ENCODE measurements around the gene GLO1.
"Not testable (repeated sequence)": the region's sequence is repeated elsewhere in the genome, so short reads cannot be mapped to it uniquely, and the experiment has no call there.

GLO1 gene

DNA sequence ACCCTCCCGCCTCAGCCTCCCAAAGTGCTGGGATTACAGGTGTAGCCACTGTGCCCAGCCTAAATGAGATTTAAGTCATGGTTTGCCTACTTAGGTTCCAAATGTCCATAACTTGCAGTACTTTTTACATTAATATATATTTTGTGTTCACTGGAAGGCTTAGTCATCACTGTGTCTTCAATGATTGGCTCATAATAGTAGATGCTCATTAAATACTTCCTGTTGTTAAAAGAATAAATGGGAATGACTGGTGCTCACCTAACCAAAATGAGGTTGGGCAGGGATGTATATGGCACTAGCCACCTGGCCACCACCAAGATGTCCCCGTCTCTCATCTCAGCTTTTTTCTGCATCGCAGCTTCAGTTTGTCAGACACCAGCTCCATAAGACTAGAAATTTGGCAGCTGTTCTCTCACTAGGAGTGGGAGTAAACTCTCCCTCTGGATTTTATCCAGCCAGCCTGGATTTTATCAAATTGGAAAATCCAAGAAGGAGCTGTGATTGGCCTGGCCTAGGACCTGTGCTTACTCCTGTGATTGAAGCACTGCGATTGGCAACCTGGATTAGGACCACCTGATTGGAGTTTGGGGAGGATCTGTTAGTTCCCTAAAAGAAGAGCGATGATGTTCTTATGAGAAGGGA is 1.1 kb upstream of the GLO1 start:
- Histone ChIP-seq H3K9me3 (ENCODE audit: control insufficient read depth, insufficient read depth, low read depth, low read length) (peaks cover 20% of the 10 kb centered on the region), H3K9ac (ENCODE audit: low read length) (no peak overlapping the region), H3K27ac (ENCODE audit: low read depth, low read length) (no peak overlapping the region), H3K4me3 (ENCODE audit: low read depth, low read length) (no peak overlapping the region), H3K27me3 (ENCODE audit: control insufficient read depth, insufficient read depth, low read length) (no peaks in the 10 kb centered on the region), H3K36me3 (ENCODE audit: control insufficient read depth, insufficient read depth, low read length) (peaks cover 21% of the 10 kb centered on the region), H3K4me1 (ENCODE audit: control insufficient read depth, insufficient read depth, low read length) (no peaks in the 10 kb centered on the region)

DNA sequence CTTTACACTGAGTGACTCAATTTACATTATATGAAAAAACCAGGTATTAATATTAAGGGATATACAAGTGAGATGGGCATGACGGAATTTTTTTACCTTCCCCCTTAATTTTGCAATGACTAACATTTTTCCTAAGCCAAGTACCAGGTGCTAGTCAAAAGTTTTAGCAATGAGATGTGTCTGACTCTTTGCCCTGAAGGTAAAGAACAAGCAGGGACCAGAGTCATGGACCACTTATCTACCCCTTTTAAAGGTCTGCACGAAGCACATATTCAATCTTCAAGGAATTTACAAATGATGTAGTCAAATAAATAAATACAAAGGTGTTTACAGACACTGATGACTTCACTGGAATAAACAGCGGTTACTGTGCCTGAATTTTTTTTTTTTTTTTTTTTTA is 1.4 kb downstream of the GLO1 start:
- H3K4me1 ChIP-seq (ENCODE audit: control insufficient read depth, insufficient read depth, low read length) = no peaks in the 10 kb centered on the region

DNA sequence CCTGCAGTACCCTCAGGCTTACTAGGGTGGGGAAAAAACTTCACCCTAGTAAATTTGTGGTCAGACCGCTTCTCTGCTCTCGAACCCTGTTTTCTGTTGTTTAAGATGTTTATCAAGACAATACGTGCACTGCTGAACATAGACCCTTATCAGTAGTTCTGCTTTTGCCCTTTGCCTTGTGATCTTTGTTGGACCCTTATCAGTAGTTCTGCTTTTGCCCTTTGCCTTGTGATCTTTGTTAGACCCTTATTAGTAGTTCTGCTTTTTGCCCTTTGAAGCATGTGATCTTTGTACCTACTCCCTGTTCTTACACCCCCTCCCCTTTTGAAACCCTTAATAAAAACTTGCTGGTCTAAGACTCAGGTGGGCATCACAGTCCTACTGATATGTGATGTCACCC is 3.2 kb downstream of the GLO1 start:
- H3K4me3 ChIP-seq (ENCODE audit: low read depth, low read length); H3K9ac ChIP-seq (ENCODE audit: low read length); H3K27ac ChIP-seq (ENCODE audit: low read depth, low read length); H3K4me1 ChIP-seq (ENCODE audit: control insufficient read depth, insufficient read depth, low read length); H3K27me3 ChIP-seq (ENCODE audit: control insufficient read depth, insufficient read depth, low read length): not testable (repeated sequence)
- Histone ChIP-seq H3K36me3 (ENCODE audit: control insufficient read depth, insufficient read depth, low read length) (peaks cover 48% of the 10 kb centered on the region), H3K9me3 (ENCODE audit: control insufficient read depth, insufficient read depth, low read depth, low read length) (peaks cover 29% of the 10 kb centered on the region)

More for the DNA sequence above, 1.4 kb downstream of the GLO1 start:
- H3K27me3 ChIP-seq (ENCODE audit: control insufficient read depth, insufficient read depth, low read length) = no peaks in the 10 kb centered on the region
- H3K9ac ChIP-seq (ENCODE audit: low read length) = no peak overlapping the region
- H3K4me3 ChIP-seq (ENCODE audit: low read depth, low read length) = peak overlapping the region; percentile 37; the same call in 1 of the 2 replicates
- H3K9me3 ChIP-seq (ENCODE audit: control insufficient read depth, insufficient read depth, low read depth, low read length) = peaks cover 29% of the 10 kb centered on the region
- H3K27ac ChIP-seq (ENCODE audit: low read depth, low read length) = no peak overlapping the region
- peaks cover 38% of the 10 kb centered on the region for H3K36me3 ChIP-seq (ENCODE audit: control insufficient read depth, insufficient read depth, low read length)

DNA sequence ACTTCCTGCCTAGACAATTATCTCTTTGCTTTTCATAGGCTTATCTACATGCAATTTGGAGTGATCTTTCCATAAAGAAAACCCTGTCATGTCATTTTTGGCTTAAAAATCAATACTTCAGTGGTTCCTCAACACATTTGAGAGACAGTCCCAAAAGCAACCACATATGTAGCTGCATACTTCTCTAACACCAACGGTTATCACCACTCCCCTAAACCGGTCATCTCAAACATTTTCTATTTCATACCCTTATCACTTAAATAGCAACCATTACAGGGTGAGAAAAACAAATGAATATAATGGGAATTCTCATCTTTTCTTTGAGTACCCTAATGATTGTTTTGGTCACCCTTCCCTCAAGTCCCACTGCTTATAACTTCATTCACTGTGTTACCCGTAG is 5.1 kb downstream of the GLO1 start:
- H3K9me3 ChIP-seq (ENCODE audit: control insufficient read depth, insufficient read depth, low read depth, low read length) = peaks cover 33% of the 10 kb centered on the region
- H3K27ac ChIP-seq (ENCODE audit: low read depth, low read length) = no peak overlapping the region

DNA sequence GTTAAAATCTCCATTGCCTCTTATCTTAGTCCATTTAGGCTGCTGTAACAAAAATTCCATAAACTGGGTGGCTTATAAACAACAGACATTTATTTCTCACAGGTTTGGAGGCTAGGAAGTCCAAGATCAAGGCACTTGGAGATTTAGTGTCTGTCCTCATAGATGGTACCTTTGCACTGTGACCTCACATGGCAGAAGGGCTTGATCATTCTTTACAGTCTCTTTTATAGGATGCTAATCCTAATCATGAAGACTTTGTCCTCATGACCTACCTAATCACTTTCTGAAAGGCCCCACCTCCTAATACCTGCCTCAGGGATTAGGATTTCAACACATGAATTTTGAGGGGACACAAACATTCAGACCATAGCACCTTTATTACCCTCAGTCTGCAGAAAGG is 6.6 kb downstream of the GLO1 start:
- H3K4me3 ChIP-seq (ENCODE audit: low read depth, low read length) = no peak overlapping the region
- no peak overlapping the region for H3K9ac ChIP-seq (ENCODE audit: low read length)
- peaks cover 46% of the 10 kb centered on the region for H3K36me3 ChIP-seq (ENCODE audit: control insufficient read depth, insufficient read depth, low read length)
- no peaks in the 10 kb centered on the region for H3K27me3 ChIP-seq (ENCODE audit: control insufficient read depth, insufficient read depth, low read length)
- H3K27ac ChIP-seq (ENCODE audit: low read depth, low read length) = no peak overlapping the region
- peaks cover 25% of the 10 kb centered on the region for H3K9me3 ChIP-seq (ENCODE audit: control insufficient read depth, insufficient read depth, low read depth, low read length)
- no peaks in the 10 kb centered on the region for H3K4me1 ChIP-seq (ENCODE audit: control insufficient read depth, insufficient read depth, low read length)

More for the DNA sequence above, 5.1 kb downstream of the GLO1 start:
- Histone ChIP-seq H3K36me3 (ENCODE audit: control insufficient read depth, insufficient read depth, low read length) (peaks cover 54% of the 10 kb centered on the region), H3K4me1 (ENCODE audit: control insufficient read depth, insufficient read depth, low read length) (no peaks in the 10 kb centered on the region), H3K9ac (ENCODE audit: low read length) (no peak overlapping the region), H3K27me3 (ENCODE audit: control insufficient read depth, insufficient read depth, low read length) (no peaks in the 10 kb centered on the region), H3K4me3 (ENCODE audit: low read depth, low read length) (no peak overlapping the region)

DNA sequence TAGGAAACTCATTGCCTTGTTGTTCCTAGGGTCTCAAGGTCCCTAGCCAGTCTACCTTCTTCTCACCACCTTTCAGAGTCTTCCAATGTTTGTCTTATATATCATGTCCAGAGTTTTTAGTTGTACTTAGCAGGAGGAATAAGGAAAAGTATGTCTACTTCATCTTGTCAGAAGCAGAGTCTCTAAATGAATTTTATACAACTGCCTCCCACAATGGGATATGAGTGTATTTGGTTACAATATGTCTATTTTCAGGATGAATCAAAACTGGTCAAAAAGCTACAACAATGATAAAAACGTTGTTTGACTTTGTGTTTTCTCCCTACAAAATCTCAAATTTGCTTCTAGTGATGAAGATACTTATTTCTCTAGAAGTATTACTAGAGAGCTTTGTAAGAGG is 7.0 kb downstream of the GLO1 start:
- Histone ChIP-seq H3K9ac (ENCODE audit: low read length) (no peak overlapping the region), H3K27me3 (ENCODE audit: control insufficient read depth, insufficient read depth, low read length) (no peaks in the 10 kb centered on the region), H3K36me3 (ENCODE audit: control insufficient read depth, insufficient read depth, low read length) (peaks cover 42% of the 10 kb centered on the region), H3K27ac (ENCODE audit: low read depth, low read length) (no peak overlapping the region), H3K9me3 (ENCODE audit: control insufficient read depth, insufficient read depth, low read depth, low read length) (peaks cover 23% of the 10 kb centered on the region), H3K4me1 (ENCODE audit: control insufficient read depth, insufficient read depth, low read length) (no peaks in the 10 kb centered on the region), H3K4me3 (ENCODE audit: low read depth, low read length) (no peak overlapping the region)

DNA sequence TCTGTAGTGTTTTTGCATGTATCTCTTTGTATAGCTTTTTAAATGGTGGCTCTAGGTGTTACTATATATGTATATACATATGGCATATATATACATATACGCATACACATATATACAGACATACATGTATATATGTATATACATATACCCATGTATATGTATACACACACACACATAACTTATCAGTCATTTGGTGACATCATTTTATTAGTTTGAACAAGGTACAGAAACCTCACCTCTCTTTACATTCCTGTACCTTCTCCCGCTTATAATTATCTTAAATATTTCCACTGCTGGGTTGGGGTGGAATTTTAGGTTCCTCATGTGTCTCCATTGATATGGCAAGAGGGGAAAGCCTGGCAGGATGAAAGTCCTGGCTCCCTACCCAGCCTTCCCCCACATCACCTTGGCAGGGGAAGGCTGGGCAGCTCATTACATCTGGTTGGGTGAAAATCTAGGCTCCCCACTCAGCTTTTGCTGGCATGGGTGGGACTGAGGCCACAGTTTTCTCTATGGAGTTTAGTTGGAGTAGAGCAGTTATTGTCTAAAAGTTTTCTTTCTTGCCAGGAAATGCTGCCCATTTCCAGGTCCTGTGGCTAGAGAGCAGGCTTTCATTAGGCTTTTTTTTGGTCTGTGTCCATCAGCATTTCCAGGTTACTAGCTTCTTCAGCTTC is 7.6 kb downstream of the GLO1 start:
- Histone ChIP-seq H3K4me3 (ENCODE audit: low read depth, low read length) (no peak overlapping the region), H3K36me3 (ENCODE audit: control insufficient read depth, insufficient read depth, low read length) (peaks cover 37% of the 10 kb centered on the region), H3K27ac (ENCODE audit: low read depth, low read length) (no peak overlapping the region), H3K27me3 (ENCODE audit: control insufficient read depth, insufficient read depth, low read length) (no peaks in the 10 kb centered on the region), H3K9ac (ENCODE audit: low read length) (no peak overlapping the region), H3K9me3 (ENCODE audit: control insufficient read depth, insufficient read depth, low read depth, low read length) (peaks cover 17% of the 10 kb centered on the region), H3K4me1 (ENCODE audit: control insufficient read depth, insufficient read depth, low read length) (no peaks in the 10 kb centered on the region)

DNA sequence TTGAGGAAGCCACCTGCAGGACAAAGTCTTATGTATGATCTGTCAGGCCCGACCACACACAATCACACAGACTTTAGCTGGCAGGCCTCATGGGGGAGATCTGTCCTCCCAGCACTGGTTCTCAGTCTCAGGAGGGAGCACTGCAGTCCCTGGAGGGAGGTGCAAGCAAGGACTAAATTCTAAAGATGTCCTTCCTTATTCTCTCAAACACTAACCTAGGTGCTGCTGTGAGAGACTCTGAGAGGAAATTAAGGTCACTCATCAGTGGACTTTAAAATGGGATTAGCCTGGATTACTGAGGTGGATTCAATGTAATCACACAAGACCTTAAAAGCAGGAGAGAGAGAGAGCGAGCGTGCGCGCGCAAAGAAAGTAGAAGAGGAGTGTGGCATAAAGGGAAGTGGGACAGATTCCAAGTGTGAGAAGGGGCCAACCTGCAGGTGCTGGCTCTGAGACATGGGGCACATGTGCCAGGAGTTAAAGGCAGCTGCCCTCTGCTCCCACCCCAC is 14.3 kb downstream of the GLO1 start:
- peaks cover 5% of the 10 kb centered on the region; the same call in 1 of the 2 replicates for H3K4me1 ChIP-seq (ENCODE audit: control insufficient read depth, insufficient read depth, low read length)
- no peak overlapping the region for H3K4me3 ChIP-seq (ENCODE audit: low read depth, low read length)
- H3K9ac ChIP-seq (ENCODE audit: low read length) = no peak overlapping the region
- no peak overlapping the region for H3K27ac ChIP-seq (ENCODE audit: low read depth, low read length)
- H3K9me3 ChIP-seq (ENCODE audit: control insufficient read depth, insufficient read depth, low read depth, low read length) = no peaks in the 10 kb centered on the region
- H3K36me3 ChIP-seq (ENCODE audit: control insufficient read depth, insufficient read depth, low read length) = peaks cover 32% of the 10 kb centered on the region
- no peaks in the 10 kb centered on the region for H3K27me3 ChIP-seq (ENCODE audit: control insufficient read depth, insufficient read depth, low read length)

DNA sequence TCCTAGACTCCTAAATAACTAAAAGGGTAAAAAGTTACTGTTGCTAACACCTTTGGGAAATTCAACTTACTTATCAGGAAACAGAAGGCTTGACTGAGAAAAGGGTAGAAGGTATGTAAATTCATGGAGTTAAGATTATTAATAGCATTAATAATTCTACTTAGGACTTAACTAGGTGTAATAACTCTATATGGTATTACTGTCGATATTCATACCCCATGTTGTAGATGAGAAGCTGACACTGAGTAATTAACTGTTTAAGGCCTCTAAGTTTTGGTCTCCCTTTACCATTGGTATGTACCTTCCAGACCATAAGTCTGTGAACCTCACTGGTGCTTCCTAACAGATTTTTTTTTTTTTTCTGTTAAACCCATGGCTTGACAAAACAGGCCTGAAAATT is 15.4 kb downstream of the GLO1 start:
- Histone ChIP-seq H3K4me3 (ENCODE audit: low read depth, low read length) (no peak overlapping the region), H3K27ac (ENCODE audit: low read depth, low read length) (no peak overlapping the region), H3K36me3 (ENCODE audit: control insufficient read depth, insufficient read depth, low read length) (peaks cover 41% of the 10 kb centered on the region), H3K9ac (ENCODE audit: low read length) (no peak overlapping the region), H3K27me3 (ENCODE audit: control insufficient read depth, insufficient read depth, low read length) (no peaks in the 10 kb centered on the region), H3K4me1 (ENCODE audit: control insufficient read depth, insufficient read depth, low read length) (peaks cover 5% of the 10 kb centered on the region; the same call in 1 of the 2 replicates), H3K9me3 (ENCODE audit: control insufficient read depth, insufficient read depth, low read depth, low read length) (no peaks in the 10 kb centered on the region)

DNA sequence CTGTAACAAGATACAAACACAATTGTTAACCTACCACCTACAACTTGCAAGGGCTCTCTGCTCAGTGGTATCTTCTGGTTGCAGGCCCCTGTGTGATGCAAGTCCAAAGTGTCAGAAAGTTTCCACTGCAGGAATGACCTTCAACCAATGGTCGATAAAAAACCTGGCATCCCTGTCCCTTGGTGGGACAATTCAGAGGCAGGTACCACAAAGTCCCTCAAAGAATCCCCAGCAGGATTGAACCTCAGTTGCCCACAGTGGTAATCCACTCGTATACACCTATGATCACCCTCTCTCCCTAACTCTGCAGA is 15.9 kb downstream of the GLO1 start:
- H3K9me3 ChIP-seq (ENCODE audit: control insufficient read depth, insufficient read depth, low read depth, low read length) = no peaks in the 10 kb centered on the region
- H3K36me3 ChIP-seq (ENCODE audit: control insufficient read depth, insufficient read depth, low read length) = peaks cover 47% of the 10 kb centered on the region
- peaks cover 5% of the 10 kb centered on the region; the same call in 1 of the 2 replicates for H3K4me1 ChIP-seq (ENCODE audit: control insufficient read depth, insufficient read depth, low read length)
- no peak overlapping the region for H3K4me3 ChIP-seq (ENCODE audit: low read depth, low read length)
- no peak overlapping the region for H3K27ac ChIP-seq (ENCODE audit: low read depth, low read length)
- no peak overlapping the region for H3K9ac ChIP-seq (ENCODE audit: low read length)
- H3K27me3 ChIP-seq (ENCODE audit: control insufficient read depth, insufficient read depth, low read length) = no peaks in the 10 kb centered on the region

DNA sequence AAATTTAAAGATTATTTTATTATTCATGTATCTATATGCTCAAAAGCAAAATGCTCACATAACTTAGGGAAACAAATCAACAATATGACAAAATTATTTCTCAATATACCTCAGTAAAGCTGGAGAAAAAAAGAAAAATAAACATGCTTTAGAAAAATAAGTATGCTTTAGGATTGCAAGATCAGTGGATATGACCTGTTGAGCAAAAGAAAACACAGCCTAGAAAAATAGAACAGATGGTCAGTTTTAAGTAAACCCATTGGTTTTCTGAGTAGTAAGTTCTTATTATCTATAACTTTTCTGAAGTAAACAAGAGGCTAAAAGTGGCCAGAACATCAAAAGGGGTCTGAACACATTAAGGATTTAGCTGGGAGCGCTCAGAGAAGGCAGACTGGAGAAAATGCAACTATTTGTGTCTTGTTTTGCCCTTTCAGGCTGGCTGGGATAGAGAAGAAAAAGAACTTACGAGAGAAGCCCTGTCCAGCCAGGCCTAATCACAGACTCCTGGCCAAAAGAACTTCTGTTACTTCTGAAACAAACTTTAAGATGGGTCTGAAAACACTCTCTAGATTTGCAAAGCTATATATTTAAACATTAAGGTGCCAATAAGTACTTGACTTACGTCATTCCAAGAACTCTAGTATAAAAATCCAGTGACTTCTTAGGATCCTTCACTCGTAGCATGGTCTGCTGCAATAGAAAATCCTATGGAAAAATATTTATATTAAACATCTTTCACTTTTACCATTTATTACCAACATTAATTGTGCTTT is 16.5 kb downstream of the GLO1 start:
- Histone ChIP-seq H3K4me1 (ENCODE audit: control insufficient read depth, insufficient read depth, low read length) (peaks cover 5% of the 10 kb centered on the region; the same call in 1 of the 2 replicates), H3K9me3 (ENCODE audit: control insufficient read depth, insufficient read depth, low read depth, low read length) (no peaks in the 10 kb centered on the region), H3K36me3 (ENCODE audit: control insufficient read depth, insufficient read depth, low read length) (peaks cover 52% of the 10 kb centered on the region), H3K9ac (ENCODE audit: low read length) (no peak overlapping the region), H3K27me3 (ENCODE audit: control insufficient read depth, insufficient read depth, low read length) (no peaks in the 10 kb centered on the region), H3K27ac (ENCODE audit: low read depth, low read length) (no peak overlapping the region), H3K4me3 (ENCODE audit: low read depth, low read length) (no peak overlapping the region)

All from HUES6 (cell line).